ENCODE data around the gene SPESP1. TPM values are rescaled to one million over a fixed set of nuclear protein-coding genes. Genes with fewer than 3 reads are reported as not detected.

SPESP1 gene
- total RNA-seq, 4 donors from 2014 or later: 1.3 to 3.6 (median 1.6) TPM

- Histone ChIP-seq H3K36me3 (no peaks in the 10 kb centered on the region), H3K27ac (no peak overlapping the region), H3K4me1 (no peaks in the 10 kb centered on the region), H3K4me3 (no peak overlapping the region), H3K27me3 (no peaks in the 10 kb centered on the region), H3K9me3 (no peaks in the 10 kb centered on the region)
- TF ChIP-seq CTCF (IDR thresholded peaks at IDR 0.05 in 4 of 5, conservative IDR thresholded peaks at IDR 0.05 in 1 of 5) (no peak), POLR2A (IDR thresholded peaks at IDR 0.05) (no peak)
- DNase-seq (no peak), ATAC-seq (no peak)
- intact Hi-C loops (cut with DNase I; ENCODE audit: low total_unique reads) (no loop called here), in situ Hi-C loops (cut with MboI; ENCODE audit: low sequenced_read_pairs in 4 of 4) (no loop called here)
These were observed 48.7 kb downstream of the SPESP1 start for GRCh38 chr15:68979006-68979405.

- no peak for DNase-seq
- Histone ChIP-seq H3K9me3 (no peaks in the 10 kb centered on the region), H3K36me3 (no peaks in the 10 kb centered on the region), H3K27ac (no peak overlapping the region), H3K4me3 (no peak overlapping the region), H3K27me3 (no peaks in the 10 kb centered on the region), H3K4me1 (no peaks in the 10 kb centered on the region)
- in situ Hi-C loops (cut with MboI; ENCODE audit: low sequenced_read_pairs in 4 of 4) (no loop called here), intact Hi-C loops (cut with DNase I; ENCODE audit: low total_unique reads) (no loop called here)
- TF ChIP-seq POLR2A (IDR thresholded peaks at IDR 0.05) (no peak), CTCF (IDR thresholded peaks at IDR 0.05 in 4 of 5, conservative IDR thresholded peaks at IDR 0.05 in 1 of 5) (no peak)
- ATAC-seq: no peak
These were observed 49.5 kb downstream of the SPESP1 start for GRCh38 chr15:68979816-68980215.

- Histone ChIP-seq H3K36me3 (no peaks in the 10 kb centered on the region), H3K27me3 (no peaks in the 10 kb centered on the region), H3K9me3 (no peaks in the 10 kb centered on the region), H3K4me3 (no peak overlapping the region), H3K4me1 (no peaks in the 10 kb centered on the region), H3K27ac (no peak overlapping the region)
- in situ Hi-C loops (cut with MboI; ENCODE audit: low sequenced_read_pairs in 4 of 4): no loop called here
- DNase-seq (no peak), ATAC-seq (no peak)
- intact Hi-C loops (cut with DNase I; ENCODE audit: low total_unique reads): no loop called here
- no peak for TF ChIP-seq POLR2A (IDR thresholded peaks at IDR 0.05)
- TF ChIP-seq CTCF (IDR thresholded peaks at IDR 0.05 in 4 of 5, conservative IDR thresholded peaks at IDR 0.05 in 1 of 5): no peak
These were observed 50.5 kb downstream of the SPESP1 start for GRCh38 chr15:68980786-68981185.

- TF ChIP-seq POLR2A (IDR thresholded peaks at IDR 0.05): no peak
- TF ChIP-seq CTCF (IDR thresholded peaks at IDR 0.05 in 4 of 5, conservative IDR thresholded peaks at IDR 0.05 in 1 of 5): no peak
- no peaks in the 10 kb centered on the region for H3K27me3 ChIP-seq
- H3K4me1 ChIP-seq: no peaks in the 10 kb centered on the region
- ATAC-seq (no peak), DNase-seq (no peak)
- no peaks in the 10 kb centered on the region for H3K9me3 ChIP-seq
- no peak overlapping the region for H3K27ac ChIP-seq
- H3K36me3 ChIP-seq: no peaks in the 10 kb centered on the region
- H3K4me3 ChIP-seq: no peak overlapping the region
- in situ Hi-C loops (cut with MboI; ENCODE audit: low sequenced_read_pairs in 4 of 4): no loop called here
- intact Hi-C loops (cut with DNase I; ENCODE audit: low total_unique reads): no loop called here
These were observed 51.6 kb downstream of the SPESP1 start for GRCh38 chr15:68981941-68982340.

GRCh38 chr15:68982976-68983563 lies 52.7 kb downstream of the SPESP1 start:
- in situ Hi-C loops (cut with MboI; ENCODE audit: low sequenced_read_pairs in 4 of 4) (no loop called here), intact Hi-C loops (cut with DNase I; ENCODE audit: low total_unique reads) (no loop called here)
- ATAC-seq: no peak

More at GRCh38 chr15:68982976-68983563, 52.7 kb downstream of the SPESP1 start:
- H3K36me3 ChIP-seq: no peaks in the 10 kb centered on the region
- TF ChIP-seq POLR2A (IDR thresholded peaks at IDR 0.05) (no peak), CTCF (IDR thresholded peaks at IDR 0.05 in 4 of 5, conservative IDR thresholded peaks at IDR 0.05 in 1 of 5) (no peak)
- no peak overlapping the region for H3K4me3 ChIP-seq
- DNase-seq: no peak
- no peaks in the 10 kb centered on the region for H3K4me1 ChIP-seq
- no peak overlapping the region for H3K27ac ChIP-seq
- no peaks in the 10 kb centered on the region for H3K9me3 ChIP-seq
- no peaks in the 10 kb centered on the region for H3K27me3 ChIP-seq

Data from gastrocnemius medialis (tissue), 4 donors.